A673 (cell line): ENCODE measurements around the gene ADGRA1. TPM values are rescaled to one million over a fixed set of nuclear protein-coding genes. Genes with fewer than 3 reads are reported as not detected.
A peak's percentile ranks its signal among the peaks of the same experiment; 100 is the strongest.

Experiments
- BruUV-seq: library from RNA; stranded (reverse); fragments of 400-500 nt; replicated peaks from 2 replicates; lab custom pipeline; 2021; lab: Mats Ljungman, UMichigan
- CTCF ChIA-PET: fragments of 300-600 bp; sonication (Branson Sonifier 250); formaldehyde crosslinking; loops from one replicate; lab custom pipeline; 2022; ENCODE audit warnings: antibody characterized with exemption; lab: Charles Lee
- POLR2A ChIA-PET: fragments of 300-600 bp; sonication (Branson Sonifier 250); formaldehyde crosslinking; loops from one replicate; lab custom pipeline; 2022; ENCODE audit warnings: antibody characterized with exemption; ENCODE audit not compliant: low non-redundant PET; lab: Charles Lee
- DNase-seq: peaks from one replicate; pipeline ENCODE4 v3.0.0-alpha.2; 2015; ENCODE audit warnings: low spot score
- H3K27ac ChIP-seq: fragments of 200-600 bp; sonication (generic); 2 replicates; pipeline ENCODE4 v1.5.1; 2016; ENCODE audit warnings: mixed run types, low read depth, mild to moderate bottlenecking, mixed read lengths, antibody characterized with exemption, low read length; ENCODE audit not compliant: poor library complexity, severe bottlenecking
- H3K27me3 ChIP-seq: fragments of 200-600 bp; sonication (generic); replicated peaks from 2 replicates; pipeline ENCODE4 v1.6.1; 2017; ENCODE audit warnings: mixed run types, low read depth, mild to moderate bottlenecking, mixed read lengths, antibody characterized with exemption, low read length; ENCODE audit not compliant: insufficient read depth, poor library complexity
- H3K36me3 ChIP-seq: fragments of 200-600 bp; sonication (generic); 2 replicates; pipeline ENCODE4 v1.6.1; 2016; ENCODE audit warnings: mixed run types, mild to moderate bottlenecking, mixed read lengths, antibody characterized with exemption, low read length; ENCODE audit not compliant: insufficient read depth, poor library complexity, severe bottlenecking
- H3K4me1 ChIP-seq: fragments of 200-600 bp; sonication (generic); 2 replicates; pipeline ENCODE4 v1.6.1; 2017; ENCODE audit warnings: mixed run types, mild to moderate bottlenecking, mixed read lengths, antibody characterized with exemption, low read length; ENCODE audit not compliant: insufficient read depth, poor library complexity, severe bottlenecking
- H3K4me3 ChIP-seq: fragments of 200-600 bp; sonication (generic); 2 replicates; pipeline ENCODE4 v1.5.1; 2016; ENCODE audit warnings: low read depth, mixed run types, mild to moderate bottlenecking, mixed read lengths, low read length; ENCODE audit not compliant: poor library complexity, severe bottlenecking
- H3K9me3 ChIP-seq: fragments of 200-600 bp; sonication (generic); 2 replicates; pipeline ENCODE4 v1.6.1; 2016; ENCODE audit warnings: mixed run types, low read depth, mild to moderate bottlenecking, mixed read lengths, antibody characterized with exemption, low read length; ENCODE audit not compliant: poor library complexity, severe bottlenecking
- EZH2 ChIP-seq: fragments of 200-600 bp; sonication (generic); IDR thresholded peaks from 2 replicates; pipeline ENCODE4 v1.6.1; 2017; ENCODE audit warnings: borderline replicate concordance, low read depth, mild to moderate bottlenecking, mixed read lengths, antibody characterized with exemption, low read length; ENCODE audit not compliant: poor library complexity, severe bottlenecking
- intact Hi-C: fragments of 100-400 bp; cut with micrococcal nuclease; formaldehyde crosslinking; loops from one replicate; pipeline ENCODE4 v1.10.0; 2022; ENCODE audit not compliant: unreplicated experiment
- total RNA-seq: library from RNA; stranded (reverse); gene quantifications from 2 replicates; pipeline ENCODE4 v1.2.3, GENCODE V29; 2021
- TF ChIP-seq, protein P1 (sequence below): fragments of 300-800, 200-600 bp; sonication (generic); conservative IDR thresholded peaks from 2 replicates; pipeline ENCODE4 v1.5.1; 2017; ENCODE audit warnings: low read depth, mild to moderate bottlenecking, antibody characterized with exemption, low read length, moderate library complexity, mixed read lengths

The ADGRA1 gene
- total RNA-seq, 1 experiment from 2014 or later: 0.82 TPM

- no peaks in the 10 kb centered on the region for H3K4me1 ChIP-seq
- H3K27me3 ChIP-seq: peaks cover 3% of the 10 kb centered on the region
- POLR2A ChIA-PET: no interaction called here
- intact Hi-C loops: no loop called here
- TF ChIP-seq, protein P1, sequence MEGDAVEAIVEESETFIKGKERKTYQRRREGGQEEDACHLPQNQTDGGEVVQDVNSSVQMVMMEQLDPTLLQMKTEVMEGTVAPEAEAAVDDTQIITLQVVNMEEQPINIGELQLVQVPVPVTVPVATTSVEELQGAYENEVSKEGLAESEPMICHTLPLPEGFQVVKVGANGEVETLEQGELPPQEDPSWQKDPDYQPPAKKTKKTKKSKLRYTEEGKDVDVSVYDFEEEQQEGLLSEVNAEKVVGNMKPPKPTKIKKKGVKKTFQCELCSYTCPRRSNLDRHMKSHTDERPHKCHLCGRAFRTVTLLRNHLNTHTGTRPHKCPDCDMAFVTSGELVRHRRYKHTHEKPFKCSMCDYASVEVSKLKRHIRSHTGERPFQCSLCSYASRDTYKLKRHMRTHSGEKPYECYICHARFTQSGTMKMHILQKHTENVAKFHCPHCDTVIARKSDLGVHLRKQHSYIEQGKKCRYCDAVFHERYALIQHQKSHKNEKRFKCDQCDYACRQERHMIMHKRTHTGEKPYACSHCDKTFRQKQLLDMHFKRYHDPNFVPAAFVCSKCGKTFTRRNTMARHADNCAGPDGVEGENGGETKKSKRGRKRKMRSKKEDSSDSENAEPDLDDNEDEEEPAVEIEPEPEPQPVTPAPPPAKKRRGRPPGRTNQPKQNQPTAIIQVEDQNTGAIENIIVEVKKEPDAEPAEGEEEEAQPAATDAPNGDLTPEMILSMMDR: no peak
- TF ChIP-seq EZH2: no peak
- H3K9me3 ChIP-seq: no peaks in the 10 kb centered on the region
- H3K36me3 ChIP-seq: no peaks in the 10 kb centered on the region
- no TSS peak for BruUV-seq
- no peak overlapping the region for H3K27ac ChIP-seq
- CTCF ChIA-PET: no interaction called here
- H3K4me3 ChIP-seq: no peak overlapping the region
- DNase-seq: no peak
Measured at GRCh38 chr10:133094866-133095265, 7.1 kb downstream of the ADGRA1 start.

- Histone ChIP-seq H3K4me1 (no peaks in the 10 kb centered on the region), H3K27ac (no peak overlapping the region), H3K36me3 (no peaks in the 10 kb centered on the region), H3K27me3 (peaks cover 2% of the 10 kb centered on the region), H3K4me3 (no peak overlapping the region), H3K9me3 (no peaks in the 10 kb centered on the region)
- TF ChIP-seq, protein P1: no peak
- no peak for TF ChIP-seq EZH2
- POLR2A ChIA-PET: no interaction called here
- DNase-seq: no peak
- intact Hi-C loops: no loop called here
- BruUV-seq: no TSS peak
- CTCF ChIA-PET: no interaction called here
Measured at GRCh38 chr10:133095586-133095985, 7.9 kb downstream of the ADGRA1 start.

GRCh38 chr10:133096616-133097269, 9.0 kb downstream of the ADGRA1 start:
- POLR2A ChIA-PET: no interaction called here
- no peaks in the 10 kb centered on the region for H3K36me3 ChIP-seq
- no peaks in the 10 kb centered on the region for H3K9me3 ChIP-seq
- no peaks in the 10 kb centered on the region for H3K4me1 ChIP-seq
- CTCF ChIA-PET: no interaction called here
- H3K27ac ChIP-seq: no peak overlapping the region
- intact Hi-C loops: no loop called here
- H3K4me3 ChIP-seq: no peak overlapping the region
- no TSS peak for BruUV-seq
- TF ChIP-seq, protein P1: peak; percentile 41; the same call in 1 of the 2 replicates
- TF ChIP-seq EZH2: no peak
- peak; percentile 31 for DNase-seq
- peaks cover 2% of the 10 kb centered on the region for H3K27me3 ChIP-seq
